Measurements from ENCODE around the gene PCDH9.

DNA sequence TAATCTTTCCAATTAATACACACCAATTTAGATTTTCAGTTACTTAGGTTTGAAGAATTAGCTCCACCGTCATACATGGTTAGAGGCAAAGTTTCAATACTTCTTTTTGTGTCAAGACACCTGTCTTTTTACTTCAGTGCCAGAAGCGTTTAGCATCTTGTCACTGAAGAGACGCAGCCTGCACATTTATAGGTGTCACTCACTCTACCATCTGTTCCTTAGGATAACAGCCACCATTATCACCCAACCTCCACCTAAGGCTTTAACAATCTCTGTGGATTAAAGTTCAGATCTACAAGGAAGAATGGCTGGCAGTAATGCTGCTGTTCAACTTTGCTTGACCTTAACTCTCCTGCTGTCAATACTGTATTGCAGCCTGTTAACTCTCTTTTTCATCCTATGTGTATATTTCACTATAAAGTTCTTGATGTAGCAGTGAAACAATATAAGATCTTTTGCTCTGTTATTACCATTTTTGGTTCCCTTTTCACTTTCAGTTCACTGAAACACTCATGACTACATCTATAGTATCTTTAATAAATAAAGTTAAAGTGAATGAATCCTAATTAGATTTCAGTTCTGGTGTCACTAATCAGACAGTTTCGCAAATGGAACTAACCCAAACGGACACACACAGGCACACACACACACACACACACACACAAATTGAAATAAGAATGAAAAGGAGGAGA, 435.6 kb downstream of the PCDH9 start:
- TF ChIP-seq, protein P1, sequence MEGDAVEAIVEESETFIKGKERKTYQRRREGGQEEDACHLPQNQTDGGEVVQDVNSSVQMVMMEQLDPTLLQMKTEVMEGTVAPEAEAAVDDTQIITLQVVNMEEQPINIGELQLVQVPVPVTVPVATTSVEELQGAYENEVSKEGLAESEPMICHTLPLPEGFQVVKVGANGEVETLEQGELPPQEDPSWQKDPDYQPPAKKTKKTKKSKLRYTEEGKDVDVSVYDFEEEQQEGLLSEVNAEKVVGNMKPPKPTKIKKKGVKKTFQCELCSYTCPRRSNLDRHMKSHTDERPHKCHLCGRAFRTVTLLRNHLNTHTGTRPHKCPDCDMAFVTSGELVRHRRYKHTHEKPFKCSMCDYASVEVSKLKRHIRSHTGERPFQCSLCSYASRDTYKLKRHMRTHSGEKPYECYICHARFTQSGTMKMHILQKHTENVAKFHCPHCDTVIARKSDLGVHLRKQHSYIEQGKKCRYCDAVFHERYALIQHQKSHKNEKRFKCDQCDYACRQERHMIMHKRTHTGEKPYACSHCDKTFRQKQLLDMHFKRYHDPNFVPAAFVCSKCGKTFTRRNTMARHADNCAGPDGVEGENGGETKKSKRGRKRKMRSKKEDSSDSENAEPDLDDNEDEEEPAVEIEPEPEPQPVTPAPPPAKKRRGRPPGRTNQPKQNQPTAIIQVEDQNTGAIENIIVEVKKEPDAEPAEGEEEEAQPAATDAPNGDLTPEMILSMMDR (IDR thresholded peaks at IDR 0.05) = no peak
- TF ChIP-seq POLR2A (IDR thresholded peaks at IDR 0.05) = no peak

All from heart left ventricle (tissue), 13 donors.